Esophagus muscularis mucosa (tissue), 3 donors: ENCODE results near the gene RPL27A.

ENCODE experiments used
- POLR2AphosphoS5 ChIP-seq, 2 donors: sonication (generic); formaldehyde crosslinking; IDR thresholded peaks; one replicate each; pipeline ENCODE4 v1.6.1; 2017; ENCODE audit warnings: antibody characterized with exemption in 2 of 2
- TF ChIP-seq, protein P1 (sequence below), 3 experiments: fragments of 200-600 bp in 2 of 3; fragments of 450-650 bp in 1 of 3; sonication (generic) in 2 of 3; IDR thresholded peaks; one replicate each; pipeline ENCODE4 v1.5.1; 2017 to 2019; ENCODE audit warnings: antibody characterized with exemption in 3 of 3, mild to moderate bottlenecking in 2 of 3, moderate library complexity in 1 of 3

DNA sequence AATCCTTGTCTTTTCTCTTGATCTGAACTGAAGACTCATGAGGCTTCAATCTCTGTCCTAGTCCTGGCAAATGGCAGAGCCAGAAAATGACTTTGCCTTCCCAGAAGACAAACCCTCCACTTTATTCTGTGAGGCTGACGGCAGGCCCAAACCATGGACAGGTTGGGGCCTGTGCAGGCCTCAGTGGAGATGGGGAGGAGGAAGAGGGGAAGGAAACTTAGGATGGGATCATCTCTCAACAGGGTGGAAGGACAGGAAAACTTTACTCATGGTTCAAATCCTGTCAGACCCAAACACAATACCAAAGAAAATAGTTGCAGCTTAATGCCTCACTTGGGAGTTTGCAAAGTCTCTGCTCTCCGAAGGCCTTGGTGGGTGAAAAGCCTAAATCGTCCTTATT is 9.8 kb downstream of the RPL27A start:
- no peak for TF ChIP-seq POLR2AphosphoS5 (IDR thresholded peaks at IDR 0.05)
- TF ChIP-seq, protein P1, sequence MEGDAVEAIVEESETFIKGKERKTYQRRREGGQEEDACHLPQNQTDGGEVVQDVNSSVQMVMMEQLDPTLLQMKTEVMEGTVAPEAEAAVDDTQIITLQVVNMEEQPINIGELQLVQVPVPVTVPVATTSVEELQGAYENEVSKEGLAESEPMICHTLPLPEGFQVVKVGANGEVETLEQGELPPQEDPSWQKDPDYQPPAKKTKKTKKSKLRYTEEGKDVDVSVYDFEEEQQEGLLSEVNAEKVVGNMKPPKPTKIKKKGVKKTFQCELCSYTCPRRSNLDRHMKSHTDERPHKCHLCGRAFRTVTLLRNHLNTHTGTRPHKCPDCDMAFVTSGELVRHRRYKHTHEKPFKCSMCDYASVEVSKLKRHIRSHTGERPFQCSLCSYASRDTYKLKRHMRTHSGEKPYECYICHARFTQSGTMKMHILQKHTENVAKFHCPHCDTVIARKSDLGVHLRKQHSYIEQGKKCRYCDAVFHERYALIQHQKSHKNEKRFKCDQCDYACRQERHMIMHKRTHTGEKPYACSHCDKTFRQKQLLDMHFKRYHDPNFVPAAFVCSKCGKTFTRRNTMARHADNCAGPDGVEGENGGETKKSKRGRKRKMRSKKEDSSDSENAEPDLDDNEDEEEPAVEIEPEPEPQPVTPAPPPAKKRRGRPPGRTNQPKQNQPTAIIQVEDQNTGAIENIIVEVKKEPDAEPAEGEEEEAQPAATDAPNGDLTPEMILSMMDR (IDR thresholded peaks at IDR 0.05) = no peak
